Mesothelial cell of epicardium (in vitro differentiated cells): ENCODE measurements around the gene SETX. TPM values are rescaled to one million over a fixed set of nuclear protein-coding genes. Genes with fewer than 3 reads are reported as not detected.

ENCODE experiments used
- DNase-seq, 2 experiments: peaks; one replicate each; pipeline ENCODE4 v3.0.0; 2021; ENCODE audit warnings: low spot score in 2 of 2; ENCODE audit not compliant: unreplicated experiment in 2 of 2
- H3K27ac Mint-ChIP-seq: 2 replicates; pipeline ENCODE4 v1.8.0; 2021; ENCODE audit warnings: mixed read lengths
- H3K27me3 Mint-ChIP-seq: 2 replicates; pipeline ENCODE4 v1.8.0; 2021; ENCODE audit warnings: low read depth, mixed read lengths
- H3K36me3 Mint-ChIP-seq: 2 replicates; pipeline ENCODE4 v1.8.0; 2021; ENCODE audit warnings: mixed read lengths
- H3K4me1 Mint-ChIP-seq: 2 replicates; pipeline ENCODE4 v1.8.0; 2021; ENCODE audit warnings: mixed read lengths
- H3K4me3 Mint-ChIP-seq: 2 replicates; pipeline ENCODE4 v1.8.0; 2021; ENCODE audit warnings: mild to moderate bottlenecking, moderate library complexity, mixed read lengths
- H3K9me3 Mint-ChIP-seq: 2 replicates; pipeline ENCODE4 v1.8.0; 2021; ENCODE audit warnings: mixed read lengths
- CTCF ChIP-seq: fragments of 200-600 bp; sonication (generic); IDR thresholded peaks from one replicate; pipeline ENCODE4 v1.5.0; 2021; ENCODE audit warnings: antibody characterized with exemption; ENCODE audit not compliant: unreplicated experiment
- total RNA-seq: library from RNA; stranded (reverse); gene quantifications from 3 replicates; pipeline ENCODE4 v1.2.1, GENCODE V29; 2021

The SETX gene
- total RNA-seq, result 51.4 to 52.4 TPM (median 51.6 TPM) in 3 replicates

GRCh38 chr9:132354637-132355355 is at the start of gene SETX:
Gene SETX, minus strand, starts transcription at chr9:132354986. Its CDS starts 5,558 bp downstream, at chr9:132349428.
- Mint-ChIP-seq H3K4me3 (peak within 1 kb of the TSS; percentile 93), H3K27ac (peak within 1 kb of the TSS; percentile 98), H3K27me3 (no peaks in the 10 kb centered on the region), H3K36me3 (peaks cover 13% of the 10 kb centered on the region), H3K9me3 (no peaks in the 10 kb centered on the region), H3K4me1 (peaks cover 27% of the 10 kb centered on the region)
- peak; percentile 90 to 98 for DNase-seq
- TF ChIP-seq CTCF, result no peak

GRCh38 chr9:132404228-132404881 is 49.6 kb upstream of the SETX start:
- H3K4me3 Mint-ChIP-seq, result peak overlapping the region; percentile 15
- peaks cover 20% of the 10 kb centered on the region for H3K36me3 Mint-ChIP-seq
- DNase-seq, result no peak

GRCh38 chr9:132401824-132402223 is 47.0 kb upstream of the SETX start:
- Mint-ChIP-seq H3K9me3 (no peaks in the 10 kb centered on the region), H3K4me1 (peaks cover 12% of the 10 kb centered on the region), H3K4me3 (no peak overlapping the region), H3K27me3 (peaks cover 1% of the 10 kb centered on the region), H3K27ac (no peak overlapping the region), H3K36me3 (peaks cover 33% of the 10 kb centered on the region)
- DNase-seq, result no peak
- no peak for TF ChIP-seq CTCF

More at GRCh38 chr9:132404228-132404881, 49.6 kb upstream of the SETX start:
- no peaks in the 10 kb centered on the region for H3K9me3 Mint-ChIP-seq
- H3K27me3 Mint-ChIP-seq, result peaks cover 15% of the 10 kb centered on the region
- peaks cover 14% of the 10 kb centered on the region for H3K4me1 Mint-ChIP-seq
- TF ChIP-seq CTCF, result no peak
- H3K27ac Mint-ChIP-seq, result no peak overlapping the region

GRCh38 chr9:132395560-132395959 is 40.8 kb upstream of the SETX start:
- no peak for DNase-seq
- no peak for TF ChIP-seq CTCF
- H3K4me1 Mint-ChIP-seq, result no peaks in the 10 kb centered on the region
- H3K4me3 Mint-ChIP-seq, result no peak overlapping the region
- H3K27me3 Mint-ChIP-seq, result no peaks in the 10 kb centered on the region
- no peaks in the 10 kb centered on the region for H3K9me3 Mint-ChIP-seq
- H3K27ac Mint-ChIP-seq, result no peak overlapping the region
- peaks cover 42% of the 10 kb centered on the region for H3K36me3 Mint-ChIP-seq

GRCh38 chr9:132391449-132391848 is 36.7 kb upstream of the SETX start:
- Mint-ChIP-seq H3K4me3 (no peak overlapping the region), H3K27me3 (no peaks in the 10 kb centered on the region), H3K4me1 (no peaks in the 10 kb centered on the region), H3K27ac (no peak overlapping the region), H3K9me3 (no peaks in the 10 kb centered on the region), H3K36me3 (peaks cover 45% of the 10 kb centered on the region)
- TF ChIP-seq CTCF, result no peak
- no peak for DNase-seq
